Measurements from ENCODE around the gene MPP3.
"Not testable (repeated sequence)": the region's sequence is repeated elsewhere in the genome, so short reads cannot be mapped to it uniquely, and the experiment has no call there.

The MPP3 gene

GRCh38 chr17:43832976-43833829, at the start of gene MPP3:
Gene MPP3, minus strand, starts transcription at chr17:43833146. Its CDS starts 1,240 bp downstream, at chr17:43831906.
- DNase-seq (ENCODE audit: low read depth in 1 of 2, low spot score in 1 of 2), result peak; percentile 15 to 34

GRCh38 chr17:43881758-43882505, 49.0 kb upstream of the MPP3 start:
- DNase-seq (ENCODE audit: low read depth in 1 of 2, low spot score in 1 of 2), result no peak

- DNase-seq (ENCODE audit: low read depth in 1 of 2, low spot score in 1 of 2), result no peak
These were observed 48.2 kb upstream of the MPP3 start for GRCh38 chr17:43881181-43881580.

GRCh38 chr17:43880420-43880991, 47.6 kb upstream of the MPP3 start:
- no peak for DNase-seq (ENCODE audit: low read depth in 1 of 2, low spot score in 1 of 2)

- DNase-seq (ENCODE audit: low read depth in 1 of 2, low spot score in 1 of 2), result no peak
These were observed 46.9 kb upstream of the MPP3 start for GRCh38 chr17:43879723-43880419.

- peak; percentile 43 to 68 for DNase-seq (ENCODE audit: low read depth in 1 of 2, low spot score in 1 of 2)
These were observed 45.6 kb upstream of the MPP3 start for GRCh38 chr17:43878260-43879175.

- no peak for DNase-seq (ENCODE audit: low read depth in 1 of 2, low spot score in 1 of 2)
These were observed 44.7 kb upstream of the MPP3 start for GRCh38 chr17:43877451-43878155.

- no peak for DNase-seq (ENCODE audit: low read depth in 1 of 2, low spot score in 1 of 2)
These were observed 44.1 kb upstream of the MPP3 start for GRCh38 chr17:43877031-43877430.

GRCh38 chr17:43875476-43876147, 42.7 kb upstream of the MPP3 start:
- DNase-seq (ENCODE audit: low read depth in 1 of 2, low spot score in 1 of 2), result no peak

GRCh38 chr17:43874293-43874692, 41.3 kb upstream of the MPP3 start:
- DNase-seq (ENCODE audit: low read depth in 1 of 2, low spot score in 1 of 2), result no peak

- no peak for DNase-seq (ENCODE audit: low read depth in 1 of 2, low spot score in 1 of 2)
These were observed 40.9 kb upstream of the MPP3 start for GRCh38 chr17:43873815-43874214.

GRCh38 chr17:43873091-43873490, 40.1 kb upstream of the MPP3 start:
- no peak for DNase-seq (ENCODE audit: low read depth in 1 of 2, low spot score in 1 of 2)

- DNase-seq (ENCODE audit: low read depth in 1 of 2, low spot score in 1 of 2), result no peak
These were observed 39.2 kb upstream of the MPP3 start for GRCh38 chr17:43871946-43872690.

GRCh38 chr17:43869031-43869430, 36.1 kb upstream of the MPP3 start:
- not testable (repeated sequence) for DNase-seq (ENCODE audit: low read depth in 1 of 2, low spot score in 1 of 2)

GRCh38 chr17:43868226-43868994, 35.5 kb upstream of the MPP3 start:
- DNase-seq (ENCODE audit: low read depth in 1 of 2, low spot score in 1 of 2), result no peak

GRCh38 chr17:43864161-43864984, 31.4 kb upstream of the MPP3 start:
- no peak for DNase-seq (ENCODE audit: low read depth in 1 of 2, low spot score in 1 of 2)

GRCh38 chr17:43861960-43862359, 29.0 kb upstream of the MPP3 start:
- DNase-seq (ENCODE audit: low read depth in 1 of 2, low spot score in 1 of 2), result no peak

Data from stimulated activated CD4-positive, alpha-beta T cell treated with anti-CD3 and anti-CD28 coated beads, Interleukin-15, amount 100 ng/mL, for 1 hour (primary cell).